WTC11 (cell line): ENCODE results near the gene C6orf120.

Experiments
- IRF1 ChIP-seq: sonication (generic); formaldehyde crosslinking; IDR thresholded peaks from 2 replicates; pipeline ENCODE4 v1.8.0; 2023; ENCODE audit warnings: missing genetic modification reagents
- KAT7 ChIP-seq: sonication (generic); formaldehyde crosslinking; IDR thresholded peaks from 2 replicates; pipeline ENCODE4 v1.8.1; 2023; ENCODE audit warnings: missing genetic modification reagents, mild to moderate bottlenecking, borderline replicate concordance

GRCh38 chr6:169677096-169677495 lies 24.8 kb upstream of the C6orf120 start:
- TF ChIP-seq KAT7 (CRISPR knock-in tag) (no peak), IRF1 (CRISPR knock-in tag) (no peak)
